ENCODE data around the gene MED29.

The MED29 gene, protein sequence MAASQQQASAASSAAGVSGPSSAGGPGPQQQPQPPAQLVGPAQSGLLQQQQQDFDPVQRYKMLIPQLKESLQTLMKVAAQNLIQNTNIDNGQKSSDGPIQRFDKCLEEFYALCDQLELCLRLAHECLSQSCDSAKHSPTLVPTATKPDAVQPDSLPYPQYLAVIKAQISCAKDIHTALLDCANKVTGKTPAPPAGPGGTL

DNA sequence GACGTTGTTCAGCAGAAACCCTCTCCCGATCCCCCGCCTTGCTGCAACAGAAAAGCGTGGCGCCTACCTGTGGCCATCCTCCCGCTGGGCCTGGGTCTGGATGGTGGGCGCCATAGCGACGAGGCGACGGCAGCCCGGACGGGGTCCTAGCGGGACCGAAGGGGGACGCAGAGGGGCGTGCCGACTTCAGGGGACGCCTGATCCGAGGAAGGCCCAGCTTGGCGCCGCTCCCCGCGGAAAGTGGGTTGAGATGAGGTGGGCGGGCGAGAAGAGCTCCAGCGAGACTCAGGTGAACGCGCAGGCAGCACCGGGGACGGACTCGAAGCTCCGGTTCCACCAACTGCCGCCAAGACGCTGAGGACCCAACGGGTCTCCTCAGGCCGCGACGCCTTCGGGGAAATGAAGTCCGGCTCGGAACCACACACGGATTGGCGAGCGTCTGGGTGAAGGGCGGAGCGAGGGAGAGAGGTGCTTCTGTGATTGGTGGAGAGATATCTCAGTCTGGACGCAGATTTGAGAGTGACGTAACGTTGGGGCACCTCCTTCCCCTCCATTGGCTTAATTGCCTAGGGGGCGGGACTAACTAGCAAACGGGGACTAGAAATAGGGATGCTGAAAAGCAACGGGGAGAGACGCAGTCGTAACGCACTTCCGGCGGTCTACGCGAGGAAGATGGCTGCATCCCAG, at the start of gene MED29, which contains the start of gene PAF1:
TSS of gene MED29 (plus strand) at position 628 of the 687 bp plus-strand sequence. CDS start at position 673, 45 bp downstream.
TSS of gene PAF1 (minus strand) at position 356 of the 687 bp plus-strand sequence. CDS start at position 114, 242 bp downstream.
- peak; percentile 49 to 100 (median 95) for DNase-seq

DNA sequence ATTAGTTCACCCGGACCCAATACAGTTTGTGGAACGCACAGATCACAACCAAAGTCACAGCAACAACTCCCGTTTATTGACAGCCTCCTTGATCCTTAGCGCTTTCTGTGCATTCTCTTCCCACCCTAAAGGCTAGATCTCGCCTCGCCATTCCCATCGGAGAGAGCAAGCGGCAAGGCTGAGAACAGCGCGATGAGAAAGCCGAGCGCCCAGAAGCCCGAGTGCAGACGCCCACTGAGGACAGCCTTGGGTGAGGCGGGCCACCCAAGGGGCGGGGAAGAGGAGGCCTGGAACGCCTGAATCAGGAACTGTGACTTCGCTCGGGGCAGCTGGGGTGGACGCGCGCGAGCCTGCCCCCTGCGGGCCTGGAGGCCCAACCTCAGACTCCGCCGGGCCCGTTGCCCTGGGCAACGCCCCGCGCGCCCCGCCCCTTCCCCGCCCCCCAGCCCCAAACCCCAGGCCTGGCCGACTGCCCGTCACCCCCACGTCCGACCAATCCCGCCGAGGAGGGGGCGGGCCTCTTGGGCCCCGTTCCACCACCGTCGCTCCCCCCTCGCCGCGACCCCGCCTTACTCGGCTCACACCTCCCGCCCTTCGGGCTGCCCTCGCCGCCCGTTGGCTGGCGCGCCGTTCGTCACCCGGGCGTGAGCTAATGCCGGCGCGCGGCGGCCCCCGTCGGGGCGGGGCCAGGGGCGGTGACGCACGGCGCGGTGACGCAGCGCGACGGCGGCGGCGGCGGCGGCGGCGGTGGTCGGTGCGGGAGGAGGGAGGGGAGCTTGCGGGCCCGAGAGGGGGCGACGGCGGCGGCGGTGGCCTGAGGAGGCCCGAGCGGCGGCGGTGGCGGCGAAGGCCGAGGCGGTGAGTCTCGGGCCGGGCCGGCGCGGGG, 49.2 kb upstream of the MED29 start, which contains the start of gene SAMD4B:
TSS of gene SAMD4B (plus strand) at position 703 of the 886 bp plus-strand sequence. CDS start 14,473 bp downstream, outside the sequence.
- peak; percentile 60 to 100 (median 98) for DNase-seq

DNA sequence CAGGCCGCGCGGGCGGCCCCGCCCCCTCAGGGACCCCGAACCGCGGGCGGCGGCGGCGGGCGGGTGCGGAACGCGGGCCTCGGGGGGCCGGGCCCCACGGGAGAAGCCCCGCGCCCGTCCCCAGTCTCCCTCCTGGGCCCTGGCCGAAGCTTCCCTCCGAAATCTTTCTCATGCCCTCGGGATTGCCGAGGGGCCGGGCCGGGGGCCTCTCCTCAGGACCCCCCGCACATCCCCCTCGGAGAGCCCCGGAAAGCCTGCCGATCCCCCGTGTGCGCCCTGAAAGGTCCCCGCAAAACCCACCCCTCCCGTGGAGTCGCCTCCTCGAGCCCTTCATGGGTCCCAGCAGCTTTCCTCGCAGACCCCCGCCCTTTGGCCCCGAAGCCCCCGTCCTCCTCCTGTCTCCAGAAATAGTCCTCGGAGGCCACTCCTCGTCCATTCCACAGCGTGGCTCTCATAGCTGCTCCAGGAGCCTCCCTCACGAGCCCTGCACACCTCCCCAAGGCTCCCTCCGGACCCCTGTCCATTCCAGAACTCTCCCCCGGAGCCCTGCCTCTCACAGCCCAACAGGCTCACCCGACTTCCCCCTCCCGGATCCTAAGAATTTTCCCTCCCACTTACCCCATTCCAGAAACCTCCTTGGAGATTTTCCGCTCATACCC, 48.4 kb upstream of the MED29 start:
- DNase-seq = peak in 4 of 51 donors; percentile 18 to 42 (median 32)

DNA sequence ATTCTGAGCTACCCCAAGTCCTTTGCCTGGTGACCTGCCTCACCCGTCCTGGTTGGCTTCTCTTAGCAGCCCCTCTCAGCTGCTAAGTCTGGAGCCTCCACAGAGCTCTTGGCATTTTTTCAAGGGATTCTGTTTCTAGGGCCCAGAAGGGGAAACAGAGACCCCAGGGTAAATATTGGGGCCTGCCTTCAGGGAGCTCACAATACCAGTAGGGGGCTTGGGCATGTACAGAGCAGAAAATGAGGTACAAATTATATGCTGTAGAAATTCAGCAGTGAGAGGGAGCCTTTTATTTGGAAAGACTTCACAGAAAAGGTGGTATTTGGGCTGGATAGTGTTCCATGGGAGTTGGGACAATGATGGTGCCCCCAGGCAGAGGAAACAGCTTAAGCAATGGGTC, 45.2 kb upstream of the MED29 start:
- no peak for DNase-seq

DNA sequence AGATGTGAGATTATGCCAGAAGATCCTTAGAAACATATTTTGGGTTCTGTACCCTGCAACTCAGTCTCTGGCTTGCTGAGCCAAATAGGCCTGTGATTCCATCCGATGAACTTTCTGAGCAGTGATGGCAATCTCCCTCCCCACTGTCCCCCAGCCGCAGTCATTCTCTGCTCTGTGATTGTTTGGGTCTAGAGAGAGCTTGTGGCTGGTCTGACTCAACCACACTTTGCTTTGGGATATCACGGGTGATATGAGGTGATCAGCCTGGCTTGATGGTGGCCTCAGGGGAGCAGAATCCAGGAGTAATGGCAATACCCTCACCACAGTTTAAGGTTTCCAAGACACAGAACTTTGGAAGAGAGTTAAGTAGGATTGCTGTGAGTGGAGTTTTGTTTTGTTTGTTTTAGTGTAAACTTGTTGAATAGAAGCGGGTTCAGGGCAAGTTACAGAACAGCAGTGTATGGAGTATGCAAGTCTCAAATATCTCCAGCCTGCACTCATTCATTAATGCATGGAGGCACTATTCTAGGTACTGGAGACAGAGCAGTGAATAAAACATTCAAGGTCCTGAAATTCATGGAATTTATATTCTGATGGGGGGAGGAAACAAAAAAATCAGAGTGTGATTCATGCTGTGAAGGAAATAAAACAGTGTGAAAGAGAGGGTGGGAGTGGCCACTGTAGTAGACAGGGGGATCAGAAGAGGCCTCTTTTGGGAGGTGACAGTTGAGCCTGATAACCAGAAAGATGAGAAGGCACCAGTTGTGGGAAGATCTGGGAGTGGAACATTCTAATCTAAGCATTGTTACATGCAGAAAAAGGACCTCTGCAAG, 43.6 kb upstream of the MED29 start:
- no peak for DNase-seq

DNA sequence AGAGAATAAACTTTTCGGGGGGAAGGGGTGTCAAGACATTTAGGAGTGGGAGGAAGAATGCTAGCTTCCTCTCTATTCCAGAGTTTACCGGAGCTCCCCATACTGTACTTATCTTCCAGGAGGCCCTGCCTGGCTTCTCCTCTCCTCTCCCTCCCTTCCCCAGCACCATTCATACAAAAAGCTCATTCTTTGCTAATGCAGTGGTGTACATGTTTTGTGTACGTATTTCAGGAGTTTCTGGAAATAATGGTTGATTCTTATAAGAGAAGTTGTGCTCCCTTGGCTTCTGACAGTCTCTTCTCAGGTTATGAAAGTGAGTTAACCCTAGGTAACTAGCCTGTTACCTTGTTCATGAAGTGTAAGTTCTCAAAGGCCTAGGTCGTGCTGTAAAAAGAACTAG, 41.9 kb upstream of the MED29 start:
- DNase-seq = peak in 1 of 51 donors; percentile 14

DNA sequence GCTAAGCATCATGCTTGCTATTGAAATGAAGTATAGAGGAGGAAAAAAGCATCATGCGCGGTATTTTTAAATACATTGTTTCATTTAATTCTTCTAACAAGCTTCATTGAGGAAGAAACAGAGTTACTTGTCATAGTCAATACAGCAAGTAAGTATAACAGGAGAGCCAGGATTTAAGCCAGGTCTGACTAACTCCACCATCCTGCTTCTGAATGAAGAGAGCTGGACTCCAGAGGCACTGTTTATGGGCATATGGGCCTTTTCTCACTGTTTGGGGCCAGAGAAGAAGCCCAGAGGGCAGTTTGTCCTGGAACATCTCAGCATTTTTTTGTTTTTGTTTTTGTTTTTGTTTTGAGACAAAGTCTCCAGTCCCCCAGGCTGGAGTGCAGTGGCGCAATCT, 41.0 kb upstream of the MED29 start:
- no peak for DNase-seq

DNA sequence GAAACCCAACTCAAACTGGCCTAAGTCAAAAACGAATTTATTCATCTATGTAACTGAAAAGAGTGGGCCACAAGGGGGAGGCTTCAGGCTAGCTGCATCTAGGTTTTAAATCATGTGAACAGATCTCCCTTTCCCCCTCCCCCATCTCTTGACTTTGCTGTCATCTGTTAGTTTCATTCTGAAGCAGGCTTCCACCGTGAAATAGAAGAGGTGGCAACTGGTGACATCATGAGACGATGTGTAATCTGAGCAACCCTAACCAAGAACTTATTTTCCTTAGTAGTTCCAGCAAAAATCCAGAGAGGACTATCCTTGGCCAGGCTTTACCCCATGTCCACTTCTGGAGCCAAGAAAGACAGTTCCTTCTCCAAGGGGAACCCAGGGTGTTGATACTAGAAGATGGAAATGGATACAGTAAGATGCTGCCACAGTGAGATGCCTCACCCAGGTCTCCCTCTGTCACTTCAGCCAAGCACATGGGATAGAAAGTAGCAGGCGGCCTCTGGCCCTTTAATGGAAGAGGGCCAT, 39.6 kb upstream of the MED29 start:
- peak in 3 of 51 donors; percentile 29 to 48 (median 40) for DNase-seq

DNA sequence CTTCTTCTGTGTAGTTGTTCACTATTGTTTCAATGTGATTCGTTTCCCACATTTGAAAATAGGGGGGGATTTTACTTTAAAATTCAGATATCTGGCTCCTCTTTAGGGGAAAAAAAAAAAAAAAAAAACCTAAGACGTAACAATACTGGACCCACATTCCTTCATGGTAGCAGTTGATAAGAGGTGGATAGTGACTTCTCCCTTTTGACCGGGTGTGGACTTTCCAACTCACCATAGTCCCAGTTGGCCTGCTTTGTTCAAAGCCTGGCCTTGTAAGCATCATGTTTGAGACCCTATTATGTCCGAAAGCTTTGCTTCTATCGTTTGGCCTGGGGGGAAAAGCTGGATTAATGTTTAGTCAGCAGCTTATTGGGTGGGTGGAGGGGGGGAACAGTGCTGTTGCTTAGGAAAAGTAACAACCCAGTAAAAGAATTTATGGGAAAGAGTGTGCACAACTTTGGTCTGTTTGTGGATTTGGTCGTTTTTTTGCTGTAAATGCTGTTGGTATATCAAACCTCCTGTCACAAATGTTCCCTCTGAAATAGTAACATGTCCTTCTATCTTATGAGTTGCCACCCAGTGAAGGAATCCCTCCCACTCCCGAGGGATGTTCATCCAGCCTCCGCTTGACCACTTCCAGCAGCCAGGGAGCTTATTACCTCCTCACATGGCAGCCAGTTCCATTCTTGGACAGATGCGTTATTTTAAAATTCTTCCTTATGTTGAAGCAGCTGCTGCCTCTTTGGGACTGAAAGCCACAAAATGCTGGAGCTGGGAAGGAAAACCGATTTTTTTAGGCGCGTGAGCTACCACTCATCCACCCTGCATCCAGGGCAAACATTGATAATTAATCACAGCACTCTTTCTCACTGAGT, 38.6 kb upstream of the MED29 start:
- peak in 1 of 51 donors; percentile 26 for DNase-seq

DNA sequence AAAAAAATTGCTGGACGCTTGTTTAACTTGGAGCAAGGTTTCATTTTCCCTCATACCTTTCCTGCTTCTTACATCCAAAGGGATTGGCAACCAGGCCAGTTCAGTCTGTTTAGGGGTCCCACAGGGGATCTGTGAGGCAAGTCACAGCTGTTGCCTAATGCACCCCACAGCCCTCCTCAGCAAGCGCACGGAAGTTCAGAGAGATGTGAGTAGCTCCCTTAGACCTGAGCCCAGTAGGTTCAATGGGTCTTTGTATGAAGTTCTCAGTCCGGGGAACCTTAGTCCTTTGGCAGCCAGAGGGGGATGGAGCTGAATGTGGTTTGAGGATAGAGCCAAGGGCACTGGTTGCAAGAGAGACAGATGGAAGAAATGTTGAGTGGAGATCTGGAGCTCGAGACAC, 35.9 kb upstream of the MED29 start:
- peak in 22 of 51 donors; percentile 6 to 79 (median 48) for DNase-seq

DNA sequence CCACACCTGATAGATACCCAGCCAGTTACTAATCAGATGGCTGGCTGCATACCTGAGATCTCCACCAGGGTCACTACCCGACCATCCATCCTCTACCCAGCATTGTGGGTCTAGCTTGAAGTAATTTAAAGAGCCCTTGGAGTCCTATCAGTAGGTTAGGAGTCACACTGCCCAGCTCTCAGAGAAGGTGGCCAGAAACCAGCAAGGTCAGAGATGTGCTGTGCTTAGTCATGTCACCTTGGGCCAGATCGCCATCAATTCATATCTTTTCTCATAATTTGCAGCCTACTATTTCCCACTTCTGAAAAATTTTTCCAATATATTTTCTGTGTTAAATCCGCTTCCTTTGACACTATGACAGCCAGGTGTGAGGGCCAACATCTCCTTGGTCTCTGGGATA, 35.1 kb upstream of the MED29 start:
- DNase-seq = no peak

DNA sequence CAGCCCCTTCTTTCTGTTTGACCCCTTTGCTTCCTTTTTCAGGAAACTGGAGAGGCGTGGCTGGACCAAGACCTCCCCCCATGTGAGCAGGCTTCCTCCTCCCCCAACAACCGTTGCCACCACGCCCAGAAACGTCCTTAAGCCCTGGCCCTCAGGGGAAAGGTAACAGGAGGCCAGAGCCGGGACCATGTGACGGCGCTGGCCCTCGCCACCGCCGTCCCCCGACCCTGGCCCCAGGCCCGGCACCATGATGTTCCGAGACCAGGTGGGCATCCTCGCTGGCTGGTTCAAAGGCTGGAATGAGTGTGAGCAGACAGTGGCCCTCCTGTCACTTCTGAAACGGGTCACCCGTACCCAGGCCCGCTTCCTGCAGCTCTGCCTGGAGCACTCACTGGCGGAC, 34.5 kb upstream of the MED29 start:
- DNase-seq = no peak

DNA sequence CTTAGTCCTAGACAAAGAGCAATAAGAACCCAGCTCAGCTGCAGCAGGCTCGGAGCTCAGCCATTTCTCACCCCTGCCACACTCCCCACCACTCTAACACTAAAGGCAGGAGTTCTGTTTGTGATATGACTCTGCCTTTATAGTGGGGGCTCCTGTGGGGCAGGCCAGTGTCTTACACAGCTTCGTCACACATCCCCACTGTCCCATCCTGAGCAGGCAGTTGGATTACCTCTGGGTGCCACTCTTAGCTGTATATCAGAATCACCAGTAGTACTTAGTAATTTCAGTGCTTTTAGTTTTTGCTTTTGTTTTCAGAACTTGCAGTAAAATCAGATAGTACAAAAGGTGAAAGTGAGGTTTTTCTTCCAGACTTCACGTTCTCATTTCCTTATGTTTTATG, 32.2 kb upstream of the MED29 start:
- no peak for DNase-seq

DNA sequence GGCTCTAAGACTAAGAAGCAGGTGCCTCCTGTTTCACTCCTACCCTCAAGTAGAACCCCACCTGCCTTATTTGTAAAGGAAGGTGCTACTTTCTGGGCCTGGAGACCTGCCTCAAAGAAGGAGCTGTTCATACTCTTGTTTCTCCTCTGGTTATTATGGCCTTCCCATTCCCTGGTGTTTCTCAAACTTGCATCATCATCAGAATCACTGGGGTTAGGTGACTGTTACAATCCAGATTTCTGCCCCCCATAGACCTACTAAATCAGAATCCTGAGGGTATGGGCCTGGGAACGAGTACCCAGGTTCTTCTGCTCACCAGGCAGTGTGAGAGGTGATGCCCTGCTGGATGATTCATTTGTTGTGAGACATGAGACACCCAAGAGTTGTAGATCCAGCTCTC, 30.6 kb upstream of the MED29 start:
- DNase-seq = no peak

DNA sequence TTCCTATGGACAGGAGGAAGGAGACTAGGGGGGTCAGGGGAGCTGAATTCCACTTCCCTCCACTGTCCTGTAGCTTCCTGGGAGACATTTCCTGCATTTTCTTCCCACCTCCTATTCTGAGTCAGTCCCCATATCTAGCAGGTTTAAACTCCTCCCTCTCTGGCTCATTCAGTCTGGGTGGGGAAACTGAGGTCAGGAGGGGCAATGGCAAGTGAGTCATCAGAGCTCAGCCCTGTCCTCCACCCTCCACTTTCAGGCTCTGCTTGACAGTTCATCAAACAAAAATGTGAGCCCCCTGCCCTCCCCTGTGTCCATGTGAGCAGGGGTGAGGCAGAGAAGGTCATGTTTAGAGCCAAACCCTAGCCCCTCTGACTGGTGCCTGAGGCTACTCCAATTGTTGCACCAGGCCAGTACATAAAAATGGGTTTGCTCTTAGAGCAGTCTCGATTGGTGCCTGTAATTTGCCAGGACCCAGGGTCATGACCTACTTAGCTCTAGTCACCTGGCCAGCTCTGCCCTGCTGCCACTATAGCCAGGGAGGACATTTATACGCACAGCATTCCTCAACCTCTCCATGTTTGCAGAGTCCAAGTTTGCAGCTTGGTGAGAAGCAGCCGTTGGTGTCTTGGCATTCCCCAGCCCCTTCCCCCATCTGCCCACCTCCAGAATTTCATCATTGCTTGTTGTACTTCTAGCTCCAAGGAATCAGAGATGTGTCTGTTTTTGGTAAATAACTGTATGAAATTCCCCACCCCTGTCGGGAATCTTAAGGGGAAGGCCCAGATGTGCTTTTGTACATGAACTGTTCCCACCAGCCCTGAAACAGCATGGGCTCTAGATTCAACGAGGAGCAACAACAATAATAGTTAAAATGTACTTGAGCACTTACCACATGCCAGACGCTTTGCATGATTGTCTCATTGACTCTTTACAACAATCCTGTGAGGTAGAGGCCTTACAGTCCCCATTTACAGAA, 28.2 kb upstream of the MED29 start:
- no peak for DNase-seq

DNA sequence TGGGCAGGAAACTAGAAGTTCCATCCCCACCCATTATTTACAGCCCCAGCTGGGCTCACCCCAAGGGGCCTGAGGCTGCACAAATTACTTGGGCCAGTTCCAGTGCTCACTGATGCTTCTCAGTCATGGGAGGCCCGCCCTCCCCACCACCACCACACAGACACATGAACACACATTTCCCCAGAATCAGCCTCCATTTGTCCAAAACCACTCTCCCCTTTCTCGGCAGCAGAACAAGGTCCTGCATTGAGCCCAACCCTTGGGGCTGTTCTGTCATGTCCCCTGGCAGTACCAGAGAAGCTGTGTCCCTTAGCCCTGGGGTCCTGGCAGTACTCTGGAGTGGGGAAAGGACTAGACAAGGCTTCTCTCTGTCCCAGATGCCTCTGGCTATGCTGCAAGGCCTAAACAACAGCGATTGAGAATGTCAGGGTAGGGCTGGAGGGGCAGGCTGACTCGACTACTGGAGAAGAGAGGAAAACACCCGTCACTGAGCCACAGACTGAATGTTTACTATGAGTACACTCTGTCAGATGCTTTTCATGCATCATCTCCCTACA, 27.2 kb upstream of the MED29 start:
- peak in 45 of 51 donors; percentile 13 to 93 (median 73) for DNase-seq

DNA sequence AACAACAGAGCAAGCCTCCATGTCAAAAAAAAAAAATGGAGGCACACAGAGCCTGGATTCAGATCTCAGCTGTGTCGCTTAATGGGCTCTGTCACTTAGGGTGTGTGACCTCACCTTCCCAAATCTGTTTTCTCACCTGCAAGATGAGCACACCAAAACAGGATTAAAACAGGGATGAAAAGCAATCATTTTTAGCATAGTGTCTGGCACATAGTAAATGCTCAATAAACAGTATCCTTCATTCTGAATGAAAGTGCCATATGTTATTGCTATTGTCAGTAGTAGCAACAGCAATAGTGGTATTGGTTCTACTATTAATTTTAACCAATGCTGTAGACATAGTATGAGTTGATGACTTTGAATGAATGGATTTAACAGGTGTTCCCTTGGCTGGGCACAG, 25.6 kb upstream of the MED29 start:
- DNase-seq = no peak

DNA sequence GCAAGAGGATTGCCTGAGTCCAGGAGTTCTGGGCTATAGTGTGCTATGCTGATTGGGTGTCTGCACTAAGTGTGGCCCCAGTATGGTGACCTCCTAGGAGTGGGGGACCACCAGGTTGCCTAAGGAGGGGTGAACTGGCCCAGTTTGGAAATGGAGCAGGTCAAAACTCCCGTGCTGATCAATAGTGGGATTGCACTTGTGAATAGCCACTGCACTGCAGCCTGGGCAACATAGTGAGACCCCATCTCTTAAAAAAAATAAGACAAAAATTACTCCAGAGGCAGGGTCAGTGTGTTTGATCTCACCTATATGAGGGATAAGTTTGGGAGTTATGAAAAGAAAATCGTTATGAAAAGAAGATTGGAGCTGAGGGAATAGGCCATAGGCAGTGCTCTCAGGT, 22.0 kb upstream of the MED29 start:
- DNase-seq = no peak

Data from hypothalamus (tissue), 51 donors.